ENCODE results near the gene CBX7. TPM values are rescaled to one million over a fixed set of nuclear protein-coding genes. Genes with fewer than 3 reads are reported as not detected.

CBX7 gene
- total and polyA plus RNA-seq, 2 of the 8 experiments (the other 6 are each of a cell fraction or from before 2014, with no cell fraction given) = 6.9 to 8.7 TPM

DNA sequence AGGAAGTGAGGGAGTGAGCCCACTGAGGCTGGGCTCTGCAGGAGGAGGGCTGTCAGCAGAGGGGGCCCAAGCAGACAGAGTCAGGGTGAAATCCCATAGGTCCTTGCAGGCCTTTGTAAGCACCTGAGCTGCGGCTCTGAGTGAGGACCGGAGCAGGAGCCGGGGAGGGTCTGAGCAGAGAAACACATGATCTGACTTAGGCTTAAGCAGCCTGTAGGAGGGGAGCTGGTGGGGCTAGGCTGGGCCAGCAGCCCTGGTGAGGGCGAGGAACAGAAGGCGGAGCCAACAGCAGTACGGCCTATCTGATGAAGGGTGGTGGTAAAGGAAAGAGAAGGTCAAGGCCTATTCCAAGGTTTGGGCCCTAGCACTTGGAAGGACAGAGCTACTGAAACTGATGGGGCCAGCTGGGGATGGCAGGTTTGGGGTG is 26.9 kb upstream of the CBX7 start:
- Histone ChIP-seq H3K79me2 (ENCODE audit: control insufficient read depth in 1 of 2, insufficient read depth in 2 of 2, low read length in 2 of 2) (no peaks in the 10 kb centered on the region), H3K14ac (ENCODE audit: insufficient read length) (no peak overlapping the region), H2BK15ac (ENCODE audit: low read length) (peak overlapping the region; percentile 61; the same call in 1 of the 2 replicates), H2BK5ac (ENCODE audit: low read depth, low read length) (peak overlapping the region; percentile 85; the same call in 1 of the 2 replicates), H3K27ac (ENCODE audit: low read depth, low read length) (no peak overlapping the region), H4K91ac (replicated peaks; ENCODE audit: insufficient read length, low read length) (peak overlapping the region; percentile 87), H3K23me2 (ENCODE audit: low read depth, low read length) (no peaks in the 10 kb centered on the region), H4K8ac (ENCODE audit: extremely low read depth, insufficient read depth, low read length) (no peak overlapping the region), H3K36me3 (ENCODE audit: control insufficient read depth in 2 of 4, insufficient read depth in 4 of 4, low read length in 3 of 4) (no peaks in the 10 kb centered on the region), H3K4me2 (ENCODE audit: insufficient read depth in 1 of 2, low read depth in 2 of 2, low read length in 2 of 2) (peak overlapping the region in 1 of 2 experiments; percentile 4; a peak in 1 of 4 replicates), H3K56ac (replicated peaks; ENCODE audit: insufficient read length, low read depth, low read length) (no peak overlapping the region), H2AFZ (ENCODE audit: low read length) (no peak overlapping the region), H3K4me3 (ENCODE audit: extremely low read depth in 1 of 4, insufficient read depth in 2 of 4, low read depth in 3 of 4, low read length in 4 of 4) (no peak overlapping the region), H2BK20ac (ENCODE audit: low read length) (peak overlapping the region; percentile 98), H4K5ac (ENCODE audit: insufficient read length, low read depth, low read length) (peak overlapping the region; percentile 20), H3K23ac (ENCODE audit: insufficient read length) (no peak overlapping the region), H2AK5ac (ENCODE audit: low read depth, low read length) (0 out of 2 replicates have a peak overlapping the region, but pooled peaks have one; percentile 82), H3K27me3 (replicated peaks in 1 of 4; ENCODE audit: control insufficient read depth in 3 of 4, extremely low read depth in 1 of 4, insufficient read depth in 3 of 4, low read length in 3 of 4) (no peaks in the 10 kb centered on the region), H2BK120ac (replicated peaks; ENCODE audit: low read depth, low read length) (no peak overlapping the region), H4K20me1 (replicated peaks in 1 of 2; ENCODE audit: control insufficient read depth in 1 of 2, insufficient read depth in 2 of 2, low read length in 2 of 2) (no peaks in the 10 kb centered on the region), H3K9me3 (ENCODE audit: insufficient read depth in 2 of 2, low read depth in 1 of 2, low read length in 1 of 2) (no peaks in the 10 kb centered on the region), H3K4ac (replicated peaks; ENCODE audit: insufficient read length, low read depth, low read length) (peak overlapping the region; percentile 58), H3K18ac (ENCODE audit: extremely low read depth, low read length) (peak overlapping the region; percentile 89), H2BK12ac (ENCODE audit: low read depth, low read length) (peak overlapping the region; percentile 10), H3K4me1 (replicated peaks in 1 of 4; ENCODE audit: control insufficient read depth in 3 of 4, insufficient read depth in 4 of 4, low read length in 3 of 4) (peaks cover 14 to 41% (median 35%) of the 10 kb centered on the region in 4 experiments), H3K79me1 (ENCODE audit: low read depth, low read length) (no peaks in the 10 kb centered on the region), H3K9ac (replicated peaks in 1 of 4; ENCODE audit: extremely low read depth in 1 of 4, low read depth in 3 of 4, low read length in 3 of 4) (no peak overlapping the region; a peak in 1 of 7 replicates)
- CTCF ChIA-PET (ENCODE audit: partially characterized antibody) = interaction anchor here (0.7 to 2.1 kb wide), 13 partner anchors 8 to 152 kb away, joined by 3 to 10 read pairs (median 4); no protein-coding TSS in a partner anchor
- peak; percentile 39 for FAIRE-seq
- peak in 1 of 2 experiments; percentile 55 for DNase-seq (ENCODE audit: low read depth in 1 of 2, low spot score in 2 of 2)
- WGBS, 2 experiments (ENCODE audit: extremely low coverage in 1 of 2, insufficient coverage in 1 of 2, insufficient read length in 1 of 2, insufficient replicate concordance in 2 of 2, low coverage in 1 of 2, low lambda C conversion rate in 2 of 2, missing lambda C conversion rate in 1 of 2) = 56% methylated on average over 6 of the region's 6 CpGs; no CpG with 5 or more reads in 1 of the 2 experiments
- TF ChIP-seq CEBPB (IDR thresholded peaks at IDR 0.05; ENCODE audit: low read depth, low read length) (no peak), JUN (IDR thresholded peaks at IDR 0.05; ENCODE audit: low read depth, low read length) (no peak), FOSL1 (IDR thresholded peaks at IDR 0.05; ENCODE audit: insufficient read depth, low read depth, low read length) (no peak), EP300 (IDR thresholded peaks at IDR 0.05; ENCODE audit: borderline replicate concordance in 1 of 2, low read depth in 2 of 2, low read length in 2 of 2) (no peak), CTBP2 (IDR thresholded peaks at IDR 0.05; ENCODE audit: borderline replicate concordance, insufficient read depth, insufficient read length, low read length) (no peak), ZNF274 (IDR thresholded peaks at IDR 0.05; ENCODE audit: borderline replicate concordance, extremely low read depth, low read length) (no peak), RXRA (IDR thresholded peaks at IDR 0.05; ENCODE audit: insufficient read depth, low read depth, low read length) (no peak), ASH2L (IDR thresholded peaks at IDR 0.05; ENCODE audit: low read length) (no peak), TBP (IDR thresholded peaks at IDR 0.05; ENCODE audit: low read depth, low read length) (peak; percentile 40; the same call in 1 of the 2 replicates), SIX5 (IDR thresholded peaks at IDR 0.05; ENCODE audit: low read depth, low read length) (no peak), PHF8 (conservative IDR thresholded peaks at IDR 0.05; ENCODE audit: low read depth, low read length) (no peak)
- TF ChIP-seq, protein P1, sequence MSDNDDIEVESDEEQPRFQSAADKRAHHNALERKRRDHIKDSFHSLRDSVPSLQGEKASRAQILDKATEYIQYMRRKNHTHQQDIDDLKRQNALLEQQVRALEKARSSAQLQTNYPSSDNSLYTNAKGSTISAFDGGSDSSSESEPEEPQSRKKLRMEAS (IDR thresholded peaks at IDR 0.05) = peak; percentile 27; the same call in 1 of the 2 replicates
- POLR2A ChIA-PET (ENCODE audit: partially characterized antibody) = interaction anchor here (0.5 to 2.7 kb wide), 12 partner anchors 8 to 140 kb away, joined by 3 to 25 read pairs (median 4); partner anchors contain the start of gene RPL3
